Gastroesophageal sphincter (tissue), 3 donors: ENCODE results near the gene ACTL6B.

Experiments
- POLR2A ChIP-seq, 2 donors: fragments of 450-650 bp; IDR thresholded peaks; one replicate each; pipeline ENCODE4 v1.6.1; 2017; ENCODE audit warnings: antibody characterized with exemption in 2 of 2, mild to moderate bottlenecking in 2 of 2, moderate library complexity in 1 of 2
- POLR2AphosphoS5 ChIP-seq: sonication (generic); formaldehyde crosslinking; IDR thresholded peaks from one replicate; pipeline ENCODE4 v1.6.1; 2017; ENCODE audit warnings: antibody characterized with exemption
- TF ChIP-seq, protein P1 (sequence below), 4 experiments: fragments of 200-600 bp in 2 of 4; fragments of 450-650 bp in 2 of 4; sonication (generic) in 1 of 4; IDR thresholded peaks; one replicate each; pipeline ENCODE4 v1.5.1; 2017 to 2019; ENCODE audit warnings: antibody characterized with exemption in 4 of 4, mild to moderate bottlenecking in 2 of 4, moderate library complexity in 2 of 4

DNA sequence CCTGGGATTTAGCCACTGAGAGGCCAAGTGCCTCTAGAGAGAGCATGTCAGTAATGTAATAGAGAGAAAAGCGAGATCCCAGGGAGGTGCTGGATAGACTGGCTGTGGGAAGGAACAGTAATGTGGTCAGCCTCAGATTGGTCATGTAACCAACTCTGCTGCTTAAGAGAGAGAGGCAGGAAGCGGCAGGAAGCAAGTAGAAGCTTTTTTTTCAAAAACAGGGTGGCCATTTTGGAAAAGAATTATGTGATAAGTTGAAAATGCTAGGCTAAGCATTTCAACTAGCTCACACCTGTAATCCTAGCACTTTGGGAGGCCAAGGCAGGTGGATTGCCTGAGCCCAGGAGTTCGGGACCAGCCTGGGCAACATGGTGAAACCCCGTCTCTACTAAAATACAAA lies 57.8 kb downstream of the ACTL6B start:
- no peak for TF ChIP-seq POLR2AphosphoS5
- TF ChIP-seq, protein P1, sequence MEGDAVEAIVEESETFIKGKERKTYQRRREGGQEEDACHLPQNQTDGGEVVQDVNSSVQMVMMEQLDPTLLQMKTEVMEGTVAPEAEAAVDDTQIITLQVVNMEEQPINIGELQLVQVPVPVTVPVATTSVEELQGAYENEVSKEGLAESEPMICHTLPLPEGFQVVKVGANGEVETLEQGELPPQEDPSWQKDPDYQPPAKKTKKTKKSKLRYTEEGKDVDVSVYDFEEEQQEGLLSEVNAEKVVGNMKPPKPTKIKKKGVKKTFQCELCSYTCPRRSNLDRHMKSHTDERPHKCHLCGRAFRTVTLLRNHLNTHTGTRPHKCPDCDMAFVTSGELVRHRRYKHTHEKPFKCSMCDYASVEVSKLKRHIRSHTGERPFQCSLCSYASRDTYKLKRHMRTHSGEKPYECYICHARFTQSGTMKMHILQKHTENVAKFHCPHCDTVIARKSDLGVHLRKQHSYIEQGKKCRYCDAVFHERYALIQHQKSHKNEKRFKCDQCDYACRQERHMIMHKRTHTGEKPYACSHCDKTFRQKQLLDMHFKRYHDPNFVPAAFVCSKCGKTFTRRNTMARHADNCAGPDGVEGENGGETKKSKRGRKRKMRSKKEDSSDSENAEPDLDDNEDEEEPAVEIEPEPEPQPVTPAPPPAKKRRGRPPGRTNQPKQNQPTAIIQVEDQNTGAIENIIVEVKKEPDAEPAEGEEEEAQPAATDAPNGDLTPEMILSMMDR (IDR thresholded peaks at IDR 0.05) = no peak
- TF ChIP-seq POLR2A (IDR thresholded peaks at IDR 0.05) = no peak
